Upper lobe of left lung (tissue), 4 donors: ENCODE measurements around the gene PLIN1.

Experiments
- CTCF ChIP-seq, 6 experiments: fragments of 450-650 bp in 4 of 6; fragments of 200-600 bp in 2 of 6; sonication (generic) in 2 of 6; IDR thresholded peaks; one replicate each; pipeline ENCODE4 v1.5.1; 2016 to 2019; ENCODE audit warnings: antibody characterized with exemption in 6 of 6
- EP300 ChIP-seq, 4 donors: sonication (generic); formaldehyde crosslinking; IDR thresholded peaks; one replicate each; pipeline ENCODE4 v1.5.1; 2017; ENCODE audit warnings: antibody characterized with exemption in 4 of 4, control low read depth in 2 of 4
- POLR2A ChIP-seq, 4 donors: fragments of 450-650 bp; IDR thresholded peaks; one replicate each; pipeline ENCODE4 v1.5.1; 2016 to 2017; ENCODE audit warnings: antibody characterized with exemption in 4 of 4, mild to moderate bottlenecking in 2 of 4
- POLR2AphosphoS5 ChIP-seq, 2 donors: sonication (generic); formaldehyde crosslinking; IDR thresholded peaks; one replicate each; pipeline ENCODE4 v1.5.1; 2017; ENCODE audit warnings: antibody characterized with exemption in 2 of 2

- no peak for TF ChIP-seq CTCF (IDR thresholded peaks at IDR 0.05)
- TF ChIP-seq POLR2A (IDR thresholded peaks at IDR 0.05) = no peak
- TF ChIP-seq EP300 (IDR thresholded peaks at IDR 0.05) = no peak
- TF ChIP-seq POLR2AphosphoS5 (IDR thresholded peaks at IDR 0.05) = no peak
These were observed 30.0 kb downstream of the PLIN1 start for GRCh38 chr15:89649013-89649625.
